GM21367 (cell line): ENCODE results near the gene PCDHB13.
"Not testable (repeated sequence)": the region's sequence is repeated elsewhere in the genome, so short reads cannot be mapped to it uniquely, and the experiment has no call there.

ENCODE experiments used
- ATAC-seq: cut with Tn5 transposase; IDR thresholded peaks from one replicate; pipeline ENCODE4 v1.9.1; 2021; ENCODE audit not compliant: unreplicated experiment

Gene PCDHB13

DNA sequence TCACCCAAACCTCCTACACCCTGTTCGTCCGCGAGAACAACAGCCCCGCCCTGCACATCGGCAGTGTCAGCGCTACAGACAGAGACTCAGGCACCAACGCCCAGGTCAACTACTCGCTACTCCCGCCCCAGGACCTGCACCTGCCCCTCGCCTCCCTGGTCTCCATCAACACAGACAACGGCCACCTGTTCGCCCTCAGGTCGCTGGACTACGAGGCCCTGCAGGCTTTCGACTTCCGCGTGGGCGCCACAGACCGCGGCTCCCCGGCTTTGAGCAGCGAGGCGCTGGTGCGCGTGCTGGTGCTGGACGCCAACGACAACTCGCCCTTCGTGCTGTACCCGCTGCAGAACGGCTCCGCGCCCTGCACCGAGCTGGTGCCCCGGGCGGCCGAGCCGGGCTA is 12.6 kb upstream of the PCDHB13 start:
- not testable (repeated sequence) for ATAC-seq

DNA sequence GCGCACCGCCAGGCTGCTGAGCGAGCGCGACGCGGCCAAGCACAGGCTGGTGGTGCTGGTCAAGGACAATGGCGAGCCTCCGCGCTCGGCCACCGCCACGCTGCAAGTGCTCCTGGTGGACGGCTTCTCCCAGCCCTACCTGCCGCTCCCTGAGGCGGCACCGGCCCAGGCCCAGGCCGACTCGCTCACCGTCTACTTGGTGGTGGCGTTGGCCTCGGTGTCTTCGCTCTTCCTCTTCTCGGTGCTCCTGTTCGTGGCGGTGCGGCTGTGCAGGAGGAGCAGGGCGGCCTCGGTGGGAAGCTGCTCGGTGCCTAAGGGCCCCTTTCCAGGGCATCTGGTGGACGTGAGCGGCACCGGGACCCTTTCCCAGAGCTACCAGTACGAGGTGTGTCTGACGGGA is 12.1 kb upstream of the PCDHB13 start:
- not testable (repeated sequence) for ATAC-seq

DNA sequence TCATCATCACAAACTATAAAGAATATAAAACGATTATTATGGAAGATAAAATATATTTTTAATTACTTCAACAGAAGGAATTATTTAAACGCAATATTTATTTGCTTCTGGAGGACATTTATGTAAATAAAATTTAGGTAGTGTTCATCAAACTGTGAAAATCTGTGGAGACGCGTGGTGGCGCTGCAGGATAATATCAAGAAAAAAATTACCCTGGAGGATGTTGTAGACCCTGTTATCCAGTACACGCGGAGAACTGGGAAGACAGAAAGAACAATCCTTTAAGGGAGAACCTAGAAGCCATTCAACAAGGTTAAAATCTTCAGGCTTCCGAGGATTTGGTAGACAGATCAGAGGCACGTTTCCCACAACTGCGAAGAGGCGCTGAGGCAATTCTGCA is 5.2 kb upstream of the PCDHB13 start, which contains the start of gene PCDHB12:
PCDHB12 (plus strand) TSS at position 242 of the 400 bp plus-strand sequence. CDS start 189 bp downstream, outside the sequence.
- ATAC-seq, result no peak

DNA sequence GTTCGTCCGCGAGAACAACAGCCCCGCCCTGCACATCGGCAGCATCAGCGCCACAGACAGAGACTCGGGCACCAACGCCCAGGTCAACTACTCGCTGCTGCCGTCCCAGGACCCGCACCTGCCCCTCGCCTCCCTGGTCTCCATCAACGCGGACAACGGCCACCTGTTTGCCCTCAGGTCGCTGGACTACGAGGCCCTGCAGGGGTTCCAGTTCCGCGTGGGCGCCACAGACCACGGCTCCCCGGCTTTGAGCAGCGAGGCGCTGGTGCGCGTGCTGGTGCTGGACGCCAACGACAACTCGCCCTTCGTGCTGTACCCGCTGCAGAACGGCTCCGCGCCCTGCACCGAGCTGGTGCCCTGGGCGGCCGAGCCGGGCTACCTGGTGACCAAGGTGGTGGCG is 3.4 kb upstream of the PCDHB13 start:
- ATAC-seq, result not testable (repeated sequence)

DNA sequence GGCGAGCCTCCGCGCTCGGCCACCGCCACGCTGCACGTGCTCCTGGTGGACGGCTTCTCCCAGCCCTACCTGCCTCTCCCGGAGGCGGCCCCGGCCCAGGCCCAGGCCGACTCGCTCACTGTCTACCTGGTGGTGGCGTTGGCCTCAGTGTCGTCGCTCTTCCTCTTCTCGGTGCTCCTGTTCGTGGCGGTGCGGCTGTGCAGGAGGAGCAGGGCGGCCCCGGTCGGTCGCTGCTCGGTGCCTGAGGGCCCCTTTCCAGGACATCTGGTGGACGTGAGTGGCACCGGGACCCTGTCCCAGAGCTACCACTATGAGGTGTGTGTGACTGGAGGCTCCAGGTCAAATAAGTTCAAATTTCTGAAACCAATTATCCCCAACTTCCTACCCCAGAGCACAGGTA is 2.9 kb upstream of the PCDHB13 start:
- not testable (repeated sequence) for ATAC-seq

DNA sequence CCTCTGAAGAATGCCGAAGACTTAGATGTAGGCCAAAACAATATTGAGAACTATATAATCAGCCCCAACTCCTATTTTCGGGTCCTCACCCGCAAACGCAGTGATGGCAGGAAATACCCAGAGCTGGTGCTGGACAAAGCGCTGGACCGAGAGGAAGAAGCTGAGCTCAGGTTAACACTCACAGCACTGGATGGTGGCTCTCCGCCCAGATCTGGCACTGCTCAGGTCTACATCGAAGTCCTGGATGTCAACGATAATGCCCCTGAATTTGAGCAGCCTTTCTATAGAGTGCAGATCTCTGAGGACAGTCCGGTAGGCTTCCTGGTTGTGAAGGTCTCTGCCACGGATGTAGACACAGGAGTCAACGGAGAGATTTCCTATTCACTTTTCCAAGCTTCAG is 864 bp downstream of the PCDHB13 start:
- not testable (repeated sequence) for ATAC-seq

DNA sequence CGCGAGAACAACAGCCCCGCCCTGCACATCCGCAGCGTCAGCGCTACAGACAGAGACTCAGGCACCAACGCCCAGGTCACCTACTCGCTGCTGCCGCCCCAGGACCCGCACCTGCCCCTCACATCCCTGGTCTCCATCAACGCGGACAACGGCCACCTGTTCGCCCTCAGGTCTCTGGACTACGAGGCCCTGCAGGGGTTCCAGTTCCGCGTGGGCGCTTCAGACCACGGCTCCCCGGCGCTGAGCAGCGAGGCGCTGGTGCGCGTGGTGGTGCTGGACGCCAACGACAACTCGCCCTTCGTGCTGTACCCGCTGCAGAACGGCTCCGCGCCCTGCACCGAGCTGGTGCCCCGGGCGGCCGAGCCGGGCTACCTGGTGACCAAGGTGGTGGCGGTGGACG is 1.8 kb downstream of the PCDHB13 start:
- ATAC-seq, result not testable (repeated sequence)

DNA sequence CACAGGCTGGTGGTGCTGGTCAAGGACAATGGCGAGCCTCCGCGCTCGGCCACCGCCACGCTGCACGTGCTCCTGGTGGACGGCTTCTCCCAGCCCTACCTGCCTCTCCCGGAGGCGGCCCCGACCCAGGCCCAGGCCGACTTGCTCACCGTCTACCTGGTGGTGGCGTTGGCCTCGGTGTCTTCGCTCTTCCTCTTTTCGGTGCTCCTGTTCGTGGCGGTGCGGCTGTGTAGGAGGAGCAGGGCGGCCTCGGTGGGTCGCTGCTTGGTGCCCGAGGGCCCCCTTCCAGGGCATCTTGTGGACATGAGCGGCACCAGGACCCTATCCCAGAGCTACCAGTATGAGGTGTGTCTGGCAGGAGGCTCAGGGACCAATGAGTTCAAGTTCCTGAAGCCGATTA is 2.3 kb downstream of the PCDHB13 start:
- not testable (repeated sequence) for ATAC-seq

DNA sequence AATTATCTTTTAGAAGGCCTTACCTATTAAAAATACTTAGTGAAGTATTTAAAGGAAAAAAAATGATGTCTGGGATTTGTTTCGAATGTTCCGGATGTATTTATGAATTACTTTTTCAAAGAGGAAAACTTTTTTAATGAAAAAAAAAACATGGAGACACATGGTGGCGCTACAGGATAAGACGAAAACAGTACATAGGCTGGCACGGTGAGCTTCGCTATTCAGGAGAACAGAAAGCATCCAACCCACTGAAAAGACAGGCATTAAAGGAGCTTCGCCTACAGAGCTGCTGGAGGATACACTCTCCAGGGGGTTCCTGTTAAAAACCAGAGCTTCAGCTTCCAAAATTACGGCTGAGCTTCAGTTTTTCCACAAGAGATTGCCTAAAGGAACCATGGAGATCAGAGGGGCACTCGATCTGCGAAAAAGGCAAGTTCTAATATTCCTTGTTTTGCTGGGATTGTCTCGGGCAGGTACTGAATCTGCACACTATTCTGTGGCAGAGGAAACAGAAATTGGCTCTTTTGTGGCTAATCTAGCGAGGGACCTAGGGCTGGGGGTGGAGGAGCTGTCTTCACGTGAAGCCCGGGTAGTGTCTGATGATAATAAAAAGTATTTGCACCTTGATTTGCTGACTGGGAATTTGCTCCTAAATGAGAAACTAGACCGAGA is 9.5 kb downstream of the PCDHB13 start, which contains the start of gene PCDHB14:
PCDHB14 (plus strand) TSS at position 232 of the 672 bp plus-strand sequence; CDS start at position 395, 163 bp downstream.
- ATAC-seq, result no peak

DNA sequence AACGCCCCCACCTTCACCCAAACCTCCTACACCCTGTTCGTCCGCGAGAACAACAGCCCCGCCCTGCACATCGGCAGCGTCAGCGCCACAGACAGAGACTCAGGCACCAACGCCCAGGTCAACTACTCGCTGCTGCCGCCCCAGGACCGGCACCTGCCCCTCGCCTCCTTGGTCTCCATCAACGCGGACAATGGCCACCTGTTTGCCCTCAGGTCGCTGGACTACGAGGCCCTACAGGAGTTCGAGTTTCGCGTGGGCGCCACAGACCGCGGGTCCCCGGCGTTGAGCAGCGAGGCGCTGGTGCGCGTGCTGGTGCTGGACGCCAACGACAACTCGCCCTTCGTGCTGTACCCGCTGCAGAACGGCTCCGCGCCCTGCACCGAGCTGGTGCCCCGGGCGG is 11.1 kb downstream of the PCDHB13 start:
- not testable (repeated sequence) for ATAC-seq

DNA sequence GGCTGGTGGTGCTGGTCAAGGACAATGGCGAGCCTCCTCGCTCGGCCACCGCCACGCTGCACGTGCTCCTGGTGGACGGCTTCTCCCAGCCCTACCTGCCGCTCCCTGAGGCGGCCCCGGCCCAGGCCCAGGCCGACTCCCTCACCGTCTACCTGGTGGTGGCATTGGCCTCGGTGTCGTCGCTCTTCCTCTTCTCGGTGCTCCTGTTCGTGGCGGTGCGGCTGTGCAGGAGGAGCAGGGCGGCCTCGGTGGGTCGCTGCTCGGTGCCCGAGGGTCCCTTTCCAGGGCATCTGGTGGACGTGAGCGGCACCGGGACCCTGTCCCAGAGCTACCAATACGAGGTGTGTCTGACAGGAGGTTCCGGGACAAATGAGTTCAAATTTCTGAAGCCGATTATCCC is 11.7 kb downstream of the PCDHB13 start:
- ATAC-seq, result not testable (repeated sequence)

DNA sequence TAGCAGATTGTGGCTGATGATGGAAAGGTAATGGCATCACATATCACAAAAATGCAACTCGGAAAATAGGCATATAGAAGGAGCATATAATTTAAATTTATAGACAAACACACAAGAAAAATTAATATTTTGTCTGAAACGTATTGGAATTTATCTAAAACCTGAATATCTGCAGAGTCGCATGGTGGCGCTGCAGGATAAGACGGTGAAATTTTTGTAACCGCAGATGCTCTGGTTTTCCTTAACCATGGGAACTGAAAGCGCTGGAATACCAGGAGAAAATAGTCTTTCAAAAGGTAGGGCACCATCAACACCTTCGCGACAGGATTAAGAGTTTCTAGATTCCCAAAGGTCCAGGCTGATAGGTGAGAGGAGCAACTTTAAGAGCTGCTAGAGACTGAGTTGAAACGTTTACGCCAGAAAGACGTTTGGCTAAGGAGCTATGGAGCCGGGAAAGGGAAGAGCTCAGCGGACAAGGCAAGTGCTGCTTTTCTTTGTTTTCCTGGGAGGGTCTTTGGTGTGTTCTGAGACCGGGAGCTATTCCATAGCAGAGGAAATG is 20.5 kb downstream of the PCDHB13 start:
- no peak for ATAC-seq

DNA sequence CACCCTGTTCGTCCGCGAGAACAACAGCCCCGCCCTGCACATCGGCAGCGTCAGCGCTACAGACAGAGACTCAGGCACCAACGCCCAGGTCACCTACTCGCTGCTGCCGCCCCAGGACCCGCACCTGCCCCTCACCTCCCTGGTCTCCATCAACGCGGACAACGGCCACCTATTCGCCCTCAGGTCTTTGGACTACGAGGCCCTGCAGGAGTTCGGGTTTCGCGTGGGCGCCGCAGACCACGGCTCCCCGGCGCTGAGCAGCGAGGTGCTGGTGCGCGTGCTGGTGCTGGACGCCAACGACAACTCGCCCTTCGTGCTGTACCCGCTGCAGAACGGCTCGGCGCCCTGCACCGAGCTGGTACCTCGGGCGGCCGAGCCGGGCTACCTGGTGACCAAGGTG is 22.2 kb downstream of the PCDHB13 start:
- not testable (repeated sequence) for ATAC-seq

DNA sequence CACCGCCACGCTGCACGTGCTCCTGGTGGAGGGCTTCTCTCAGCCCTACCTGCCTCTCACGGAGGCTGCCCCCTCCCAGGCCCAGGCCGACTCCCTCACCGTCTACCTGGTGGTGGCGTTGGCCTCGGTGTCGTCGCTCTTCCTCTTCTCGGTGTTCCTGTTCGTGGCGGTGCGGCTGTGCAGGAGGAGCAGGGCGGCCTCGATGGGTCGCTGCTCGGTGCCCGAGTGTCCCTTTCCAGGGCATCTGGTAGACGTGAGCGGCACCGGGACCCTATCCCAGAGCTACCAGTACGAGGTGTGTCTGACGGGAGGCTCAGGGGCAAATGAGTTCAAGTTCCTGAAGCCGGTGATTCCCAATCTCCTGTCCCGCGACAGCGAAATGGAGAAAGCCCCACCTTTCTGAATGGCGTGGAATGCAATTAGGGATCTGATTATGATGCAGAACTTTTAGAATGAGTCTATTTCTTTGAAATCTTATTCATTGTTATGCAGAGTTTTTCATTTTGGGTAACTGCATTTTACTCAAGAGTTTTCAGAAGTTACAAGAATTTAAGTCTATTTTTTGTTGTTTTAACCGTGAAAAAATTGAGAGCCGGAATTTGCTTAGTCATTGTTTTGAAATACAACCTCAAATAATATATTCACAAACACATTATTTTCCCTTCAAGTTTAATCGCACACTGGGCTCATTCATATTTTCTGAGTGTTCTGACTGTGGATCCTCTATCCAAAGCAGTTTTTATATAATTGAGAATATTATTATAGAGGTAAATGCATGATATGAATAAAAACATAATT is 23.0 kb downstream of the PCDHB13 start:
- no peak for ATAC-seq

DNA sequence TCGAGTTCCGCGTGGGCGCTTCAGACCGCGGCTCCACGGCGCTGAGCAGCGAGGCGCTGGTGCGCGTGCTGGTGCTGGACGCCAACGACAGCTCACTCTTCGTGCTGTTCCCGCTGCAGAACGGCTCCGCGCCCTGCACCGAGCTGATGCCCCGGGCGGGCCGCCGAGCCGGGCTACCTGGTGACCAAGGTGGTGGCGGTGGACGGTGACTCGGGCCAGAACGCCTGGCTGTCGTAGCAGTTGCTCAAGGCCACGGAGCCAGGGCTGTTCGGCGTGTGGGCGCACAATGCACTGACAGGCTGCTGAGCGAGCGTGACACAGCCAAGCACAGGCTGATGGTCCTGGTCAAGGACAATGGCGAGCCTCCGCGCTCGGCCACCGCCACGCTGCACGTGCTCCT is 27.8 kb downstream of the PCDHB13 start:
- ATAC-seq, result no peak

DNA sequence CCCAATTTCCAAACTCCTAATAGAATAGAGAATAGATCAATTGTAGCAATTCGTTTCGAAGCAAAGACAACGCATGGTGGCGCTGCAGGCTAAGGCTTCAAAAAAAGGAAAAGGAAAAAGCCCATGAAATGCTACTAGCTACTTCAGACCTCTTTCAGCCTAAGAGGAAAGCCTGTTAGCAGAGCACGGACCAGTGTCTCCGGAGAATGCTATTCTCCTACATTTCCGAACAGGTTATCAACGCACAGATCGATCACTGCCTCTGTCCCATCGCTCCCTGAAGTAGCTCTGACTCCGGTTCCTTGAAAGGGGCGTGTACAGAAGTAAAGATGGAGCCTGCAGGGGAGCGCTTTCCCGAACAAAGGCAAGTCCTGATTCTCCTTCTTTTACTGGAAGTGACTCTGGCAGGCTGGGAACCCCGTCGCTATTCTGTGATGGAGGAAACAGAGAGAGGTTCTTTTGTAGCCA is 31.6 kb downstream of the PCDHB13 start, which contains the start of gene PCDHB15:
PCDHB15 (plus strand) TSS at position 146 of the 468 bp plus-strand sequence; CDS start at position 330, 184 bp downstream.
- ATAC-seq, result no peak

DNA sequence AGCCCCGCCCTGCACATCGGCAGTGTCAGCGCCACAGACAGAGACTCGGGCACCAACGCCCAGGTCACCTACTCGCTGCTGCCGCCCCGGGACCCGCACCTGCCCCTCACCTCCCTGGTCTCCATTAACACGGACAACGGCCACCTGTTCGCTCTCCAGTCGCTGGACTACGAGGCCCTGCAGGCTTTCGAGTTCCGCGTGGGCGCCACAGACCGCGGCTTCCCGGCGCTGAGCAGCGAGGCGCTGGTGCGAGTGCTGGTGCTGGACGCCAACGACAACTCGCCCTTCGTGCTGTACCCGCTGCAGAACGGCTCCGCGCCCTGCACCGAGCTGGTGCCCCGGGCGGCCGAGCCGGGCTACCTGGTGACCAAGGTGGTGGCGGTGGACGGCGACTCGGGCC is 33.3 kb downstream of the PCDHB13 start:
- not testable (repeated sequence) for ATAC-seq

DNA sequence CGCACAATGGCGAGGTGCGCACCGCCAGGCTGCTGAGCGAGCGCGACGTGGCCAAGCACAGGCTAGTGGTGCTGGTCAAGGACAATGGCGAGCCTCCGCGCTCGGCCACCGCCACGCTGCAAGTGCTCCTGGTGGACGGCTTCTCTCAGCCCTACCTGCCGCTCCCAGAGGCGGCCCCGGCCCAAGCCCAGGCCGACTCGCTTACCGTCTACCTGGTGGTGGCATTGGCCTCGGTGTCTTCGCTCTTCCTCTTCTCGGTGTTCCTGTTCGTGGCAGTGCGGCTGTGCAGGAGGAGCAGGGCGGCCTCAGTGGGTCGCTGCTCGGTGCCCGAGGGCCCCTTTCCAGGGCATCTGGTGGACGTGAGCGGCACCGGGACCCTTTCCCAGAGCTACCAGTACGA is 33.7 kb downstream of the PCDHB13 start:
- ATAC-seq, result not testable (repeated sequence)

DNA sequence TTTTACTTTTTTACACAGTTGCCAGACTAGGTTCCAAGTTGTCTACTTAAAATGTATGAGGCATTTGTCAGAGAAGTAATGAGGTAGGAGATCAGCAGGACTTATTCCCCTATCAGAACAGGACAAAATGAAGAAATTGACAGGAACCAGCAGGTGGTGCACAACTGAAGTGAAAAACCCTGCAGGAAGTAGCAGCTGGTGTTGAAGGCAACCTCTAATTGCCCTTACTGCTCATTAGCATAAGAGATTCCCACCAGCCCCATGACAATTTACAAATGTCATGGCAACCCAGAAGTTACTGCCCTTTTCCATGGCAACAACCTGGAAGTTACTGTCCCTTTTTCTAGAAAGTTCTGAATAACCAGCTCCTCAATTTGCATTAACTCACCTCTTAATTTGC is 36.9 kb downstream of the PCDHB13 start:
- ATAC-seq, result no peak

DNA sequence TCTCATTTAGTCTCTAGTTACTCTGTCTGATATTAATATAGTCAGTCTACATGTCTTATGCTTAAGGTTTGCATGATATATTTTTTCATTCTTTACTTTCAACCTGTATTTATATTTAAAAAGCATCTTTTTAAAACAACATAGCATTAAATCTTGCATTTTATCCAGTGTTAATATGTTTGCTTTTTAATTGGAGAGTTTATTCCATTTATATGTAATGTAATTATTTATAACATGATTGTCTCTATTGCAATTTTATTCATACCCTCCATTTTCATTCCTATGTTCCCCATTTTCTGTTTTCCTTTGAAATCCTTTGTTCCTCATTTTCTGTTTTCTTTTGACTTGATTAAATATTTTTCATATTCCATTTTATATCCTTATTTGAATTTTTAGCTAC is 44.7 kb downstream of the PCDHB13 start:
- no peak for ATAC-seq

DNA sequence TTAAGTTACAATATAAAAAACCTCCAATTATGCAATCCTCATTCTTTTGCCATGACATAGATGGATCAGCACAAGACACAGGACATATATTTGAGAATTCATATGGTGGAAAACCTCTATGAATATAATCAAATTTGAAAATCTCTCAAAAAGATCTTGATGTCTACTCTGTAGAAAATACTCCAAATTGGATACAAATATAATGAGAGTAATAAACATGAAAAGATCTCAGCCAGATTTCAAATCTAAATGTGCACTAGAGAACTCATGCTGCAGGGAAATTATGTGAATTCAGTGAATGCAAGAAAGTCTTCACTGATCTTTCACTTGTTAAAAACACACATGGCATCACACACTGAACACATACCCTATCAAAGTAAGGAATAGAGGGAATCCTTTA is 45.2 kb downstream of the PCDHB13 start:
- no peak for ATAC-seq
